Measurements from ENCODE around the gene IFT25. TPM values are rescaled to one million over a fixed set of nuclear protein-coding genes. Genes with fewer than 3 reads are reported as not detected.
"Not testable (repeated sequence)": the region's sequence is repeated elsewhere in the genome, so short reads cannot be mapped to it uniquely, and the experiment has no call there.

IFT25 gene
- polyA plus RNA-seq, 1 experiment, result 54.2 TPM

DNA sequence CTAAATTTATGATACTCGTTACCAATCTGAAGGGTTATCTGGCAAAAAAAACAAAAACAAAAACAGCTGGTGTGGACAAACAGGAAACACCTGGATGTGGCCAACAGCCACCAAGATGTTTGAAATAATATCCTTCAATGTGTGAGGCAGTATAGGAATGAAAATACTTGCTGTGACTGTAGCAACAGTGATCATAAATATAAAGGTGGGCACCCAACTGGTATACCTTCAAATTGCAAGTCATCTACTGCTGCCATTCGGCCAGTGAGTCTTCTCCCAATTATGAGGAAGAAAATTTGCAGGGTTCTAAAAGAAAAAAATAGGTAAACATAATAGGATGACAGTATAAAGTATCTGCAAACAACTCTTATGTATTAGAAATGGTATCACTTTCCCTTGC is 56.8 kb downstream of the IFT25 start:
- no peaks in the 10 kb centered on the region; the same call in 1 of the 2 replicates for H3K9me3 ChIP-seq (ENCODE audit: control insufficient read depth, insufficient read depth, low read length)
- CTCF ChIA-PET, result interaction anchor here (1.3 kb wide), 1 partner anchor 10 kb away, joined by 3 read pairs; no protein-coding TSS in a partner anchor
- no peak for DNase-seq (ENCODE audit: low read depth, low spot score)
- H3K27me3 ChIP-seq (ENCODE audit: control insufficient read depth, insufficient read depth, low read length), result no peaks in the 10 kb centered on the region
- POLR2A ChIA-PET, result interaction anchor here (0.5 to 2.2 kb wide), 2 partner anchors 36 to 57 kb away, joined by 3 to 15 read pairs; partner anchors contain the start of genes IFT25 and LRRC42
- TF ChIP-seq, protein P1, sequence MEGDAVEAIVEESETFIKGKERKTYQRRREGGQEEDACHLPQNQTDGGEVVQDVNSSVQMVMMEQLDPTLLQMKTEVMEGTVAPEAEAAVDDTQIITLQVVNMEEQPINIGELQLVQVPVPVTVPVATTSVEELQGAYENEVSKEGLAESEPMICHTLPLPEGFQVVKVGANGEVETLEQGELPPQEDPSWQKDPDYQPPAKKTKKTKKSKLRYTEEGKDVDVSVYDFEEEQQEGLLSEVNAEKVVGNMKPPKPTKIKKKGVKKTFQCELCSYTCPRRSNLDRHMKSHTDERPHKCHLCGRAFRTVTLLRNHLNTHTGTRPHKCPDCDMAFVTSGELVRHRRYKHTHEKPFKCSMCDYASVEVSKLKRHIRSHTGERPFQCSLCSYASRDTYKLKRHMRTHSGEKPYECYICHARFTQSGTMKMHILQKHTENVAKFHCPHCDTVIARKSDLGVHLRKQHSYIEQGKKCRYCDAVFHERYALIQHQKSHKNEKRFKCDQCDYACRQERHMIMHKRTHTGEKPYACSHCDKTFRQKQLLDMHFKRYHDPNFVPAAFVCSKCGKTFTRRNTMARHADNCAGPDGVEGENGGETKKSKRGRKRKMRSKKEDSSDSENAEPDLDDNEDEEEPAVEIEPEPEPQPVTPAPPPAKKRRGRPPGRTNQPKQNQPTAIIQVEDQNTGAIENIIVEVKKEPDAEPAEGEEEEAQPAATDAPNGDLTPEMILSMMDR (IDR thresholded peaks at IDR 0.05; ENCODE audit: low read depth, low read length), result no peak
- no peak overlapping the region for H3K27ac ChIP-seq (ENCODE audit: low read depth, low read length)
- peak overlapping the region; percentile 99; the same call in 1 of the 2 replicates for H3K4me3 ChIP-seq (ENCODE audit: low read depth, low read length)

DNA sequence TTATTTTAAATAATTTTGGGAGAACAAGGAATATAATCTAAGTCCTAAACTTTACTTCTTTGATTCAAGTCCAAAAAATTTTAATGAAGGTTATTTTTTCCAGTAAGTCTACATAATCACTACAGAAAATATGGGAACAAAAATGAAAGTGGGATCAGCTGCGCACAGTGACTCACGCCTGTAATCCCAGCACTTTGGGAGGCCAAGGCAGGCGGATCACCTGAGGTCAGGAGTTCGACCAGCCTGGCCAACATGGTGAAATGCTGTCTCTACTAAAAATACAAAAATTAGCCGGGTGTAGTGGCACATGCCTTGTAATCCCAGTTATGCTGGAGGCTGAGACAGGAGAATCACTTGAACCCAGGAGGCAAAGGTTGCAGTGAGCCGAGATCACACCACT is 61.9 kb downstream of the IFT25 start:
- H3K27ac ChIP-seq (ENCODE audit: low read depth, low read length); H3K27me3 ChIP-seq (ENCODE audit: control insufficient read depth, insufficient read depth, low read length); DNase-seq (ENCODE audit: low read depth, low spot score); CTCF ChIA-PET; POLR2A ChIA-PET; H3K4me3 ChIP-seq (ENCODE audit: low read depth, low read length); H3K9me3 ChIP-seq (ENCODE audit: control insufficient read depth, insufficient read depth, low read length): not testable (repeated sequence)

DNA sequence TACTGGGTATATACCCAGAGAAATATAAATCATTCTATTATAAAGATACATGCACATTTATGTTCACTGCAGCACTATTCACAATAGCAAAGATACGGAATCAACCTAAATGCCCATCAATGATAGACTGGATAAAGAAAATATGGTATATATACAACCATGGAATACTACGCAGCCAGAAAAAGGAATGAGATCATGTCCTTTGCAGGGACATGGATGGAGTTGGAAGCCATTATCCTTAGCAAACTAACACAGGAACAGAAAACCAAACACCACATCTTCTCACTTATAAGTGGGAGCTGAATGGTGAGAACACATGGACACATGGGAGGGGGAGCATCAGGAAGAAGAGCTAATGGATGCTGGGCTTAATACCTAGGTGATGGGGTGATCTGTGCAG is 63.6 kb downstream of the IFT25 start:
- POLR2A ChIA-PET; H3K4me3 ChIP-seq (ENCODE audit: low read depth, low read length); H3K27ac ChIP-seq (ENCODE audit: low read depth, low read length); H3K27me3 ChIP-seq (ENCODE audit: control insufficient read depth, insufficient read depth, low read length); H3K9me3 ChIP-seq (ENCODE audit: control insufficient read depth, insufficient read depth, low read length); DNase-seq (ENCODE audit: low read depth, low spot score): not testable (repeated sequence)
- CTCF ChIA-PET, result interaction anchor here (0.8 to 1.3 kb wide), 2 partner anchors 77 to 78 kb away, joined by 4 read pairs; no protein-coding TSS in a partner anchor

DNA sequence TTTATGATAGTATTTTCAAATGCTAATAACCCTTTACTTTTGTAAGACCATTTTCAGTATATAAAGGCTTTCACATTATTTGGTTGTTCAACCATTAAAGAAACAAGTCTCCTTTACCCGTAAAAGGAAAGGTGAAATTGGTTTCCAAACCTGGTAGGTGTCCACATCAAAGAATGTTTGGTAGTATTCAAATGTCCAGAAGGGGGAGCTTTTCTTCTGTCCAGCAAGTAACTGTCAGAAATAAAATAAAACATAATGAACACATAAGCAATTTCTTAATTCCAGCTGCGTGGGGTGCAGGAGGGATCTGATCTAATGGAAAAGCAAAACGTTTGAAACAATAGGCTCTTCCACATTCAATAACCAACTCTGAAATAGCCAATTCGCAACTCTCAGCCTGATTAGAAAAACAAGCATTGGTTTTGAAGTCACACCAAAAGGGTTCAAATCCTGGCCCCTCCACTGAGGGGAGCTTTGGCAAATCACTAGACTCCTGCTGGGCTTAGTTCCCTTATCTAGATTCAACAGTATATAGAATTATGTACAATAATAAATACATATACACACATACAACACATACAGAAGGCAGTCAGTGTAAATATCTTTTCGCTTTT is 66.9 kb downstream of the IFT25 start:
- CTCF ChIA-PET, result interaction anchor here (0.6 to 3.2 kb wide), 30 partner anchors 9 to 611 kb away, joined by 3 to 80 read pairs (median 4); partner anchors contain the start of genes IFT25 and LRRC42
- H3K27ac ChIP-seq (ENCODE audit: low read depth, low read length), result no peak overlapping the region

DNA sequence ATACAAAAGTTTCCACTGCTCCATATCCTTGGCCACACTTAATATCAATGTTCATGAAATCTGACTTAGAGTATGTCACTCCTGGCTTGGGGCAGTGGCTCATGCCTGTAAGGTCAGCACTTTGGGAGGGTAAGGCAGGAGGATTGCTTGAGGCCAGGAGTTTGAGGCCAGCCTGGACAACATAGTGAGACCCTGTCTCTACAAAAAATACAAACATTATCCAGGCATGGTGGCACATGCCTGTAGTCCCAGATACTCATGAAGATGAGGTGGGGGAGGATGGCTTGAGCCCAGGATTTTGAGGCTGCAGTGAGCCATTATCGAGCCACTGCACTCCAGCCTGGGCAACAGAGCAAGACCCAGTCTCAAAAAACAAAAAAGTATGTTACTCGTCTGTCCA is 70.3 kb downstream of the IFT25 start:
- CTCF ChIA-PET, result interaction anchor here (0.6 to 4.1 kb wide), 3 partner anchors 14 to 85 kb away, joined by 3 to 18 read pairs (median 6); no protein-coding TSS in a partner anchor
- POLR2A ChIA-PET; H3K9me3 ChIP-seq (ENCODE audit: control insufficient read depth, insufficient read depth, low read length); H3K27ac ChIP-seq (ENCODE audit: low read depth, low read length); H3K4me3 ChIP-seq (ENCODE audit: low read depth, low read length); DNase-seq (ENCODE audit: low read depth, low spot score); H3K27me3 ChIP-seq (ENCODE audit: control insufficient read depth, insufficient read depth, low read length): not testable (repeated sequence)

More for the DNA sequence above, 66.9 kb downstream of the IFT25 start:
- no peak overlapping the region for H3K4me3 ChIP-seq (ENCODE audit: low read depth, low read length)
- no peaks in the 10 kb centered on the region for H3K27me3 ChIP-seq (ENCODE audit: control insufficient read depth, insufficient read depth, low read length)
- POLR2A ChIA-PET, result interaction anchor here (0.6 kb wide), 2 partner anchors 77 to 242 kb away, joined by 4 read pairs; no protein-coding TSS in a partner anchor
- no peaks in the 10 kb centered on the region for H3K9me3 ChIP-seq (ENCODE audit: control insufficient read depth, insufficient read depth, low read length)
- DNase-seq (ENCODE audit: low read depth, low spot score), result peak; percentile 13
- TF ChIP-seq, protein P1 (IDR thresholded peaks at IDR 0.05; ENCODE audit: low read depth, low read length), result peak; percentile 71

DNA sequence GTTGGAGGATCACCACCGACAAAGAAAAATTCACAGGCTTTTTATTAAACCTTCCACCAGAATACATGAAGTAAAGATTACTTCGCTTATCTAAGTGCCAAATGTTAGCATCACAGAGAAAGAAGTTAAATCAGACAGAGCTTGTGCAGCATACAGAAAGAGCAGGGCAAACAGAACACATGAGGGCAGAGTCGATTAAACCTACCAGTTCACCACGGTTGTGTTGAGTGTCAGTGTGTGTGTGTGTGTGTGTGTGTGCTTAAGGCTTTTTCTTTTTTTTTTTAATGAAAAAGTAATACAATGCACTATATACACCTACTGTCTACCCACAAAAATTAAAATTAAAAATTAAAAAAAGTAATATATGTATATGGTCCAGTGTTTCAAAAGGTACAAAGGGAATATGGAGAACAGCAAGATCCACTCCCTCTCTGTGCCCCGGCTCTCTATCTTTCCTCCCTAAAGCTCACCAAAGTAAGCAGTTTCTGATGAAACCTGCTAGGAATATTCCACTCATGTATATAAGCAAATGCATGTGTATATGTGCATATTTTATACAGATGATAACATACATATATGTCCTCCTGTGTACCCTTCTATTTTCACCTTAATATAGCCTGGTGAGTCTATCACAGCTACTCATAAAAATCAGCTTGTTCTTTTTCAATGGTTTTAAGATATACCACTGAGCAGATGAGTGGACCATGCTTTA is 73.6 kb downstream of the IFT25 start:
- ChIA-PET CTCF (interaction anchor here (1.2 to 2.6 kb wide), 2 partner anchors 11 to 76 kb away, joined by 4 to 19 read pairs; no protein-coding TSS in a partner anchor), POLR2A (no interaction called here)
- no peak overlapping the region for H3K4me3 ChIP-seq (ENCODE audit: low read depth, low read length)
- no peak overlapping the region for H3K27ac ChIP-seq (ENCODE audit: low read depth, low read length)
- TF ChIP-seq, protein P1 (IDR thresholded peaks at IDR 0.05; ENCODE audit: low read depth, low read length), result no peak
- no peaks in the 10 kb centered on the region for H3K9me3 ChIP-seq (ENCODE audit: control insufficient read depth, insufficient read depth, low read length)
- no peak for DNase-seq (ENCODE audit: low read depth, low spot score)
- H3K27me3 ChIP-seq (ENCODE audit: control insufficient read depth, insufficient read depth, low read length), result no peaks in the 10 kb centered on the region

Other genes starting within 250 kb of the IFT25 start
- gene GLIS1, start 206.5 kb downstream of the IFT25 start, polyA plus RNA-seq (2011; rRNA removed), result 0.77 and 1.3 TPM in 2 replicates
- gene NDC1, start 107.4 kb downstream of the IFT25 start, polyA plus RNA-seq (2011; rRNA removed), result 13.1 and 19.0 TPM in 2 replicates
- 48.5 and 52.4 TPM in 2 replicates for gene YIPF1, start 55.9 kb downstream of the IFT25 start, polyA plus RNA-seq (2011; rRNA removed)
- gene DIO1, start 51.5 kb downstream of the IFT25 start, polyA plus RNA-seq (2011; rRNA removed), result not detected in 2 replicates
- 44.5 and 51.4 TPM in 2 replicates for gene LRRC42, start 651 bp upstream of the IFT25 start, polyA plus RNA-seq (2011; rRNA removed)
- gene LDLRAD1, start 72.5 kb upstream of the IFT25 start, polyA plus RNA-seq (2011; rRNA removed), result not detected in 2 replicates
- 535 and 636 TPM in 2 replicates for gene TMEM59, start 107.5 kb upstream of the IFT25 start, polyA plus RNA-seq (2011; rRNA removed)
- 3.6 and 4.3 TPM in 2 replicates for gene TCEANC2, start 107.9 kb upstream of the IFT25 start, polyA plus RNA-seq (2011; rRNA removed)
- not detected in 2 replicates for gene CDCP2, start 207.3 kb upstream of the IFT25 start, polyA plus RNA-seq (2011; rRNA removed)